Activated T-helper 1 cell treated with anti-CD3 and anti-CD28 coated beads, Interleukin-2, amount 50 U/mL, for 16 hours (primary cell): ENCODE measurements around the gene SERPINB1.
A peak's percentile ranks its signal among the peaks of the same experiment; 100 is the strongest.
"Not testable (repeated sequence)": the region's sequence is repeated elsewhere in the genome, so short reads cannot be mapped to it uniquely, and the experiment has no call there.

Experiments
- DNase-seq, 2 donors: peaks; one replicate each; pipeline ENCODE4 v3.0.0-alpha.2; 2020; ENCODE audit warnings: low read depth in 1 of 2, low spot score in 1 of 2

The SERPINB1 gene

GRCh38 chr6:2866171-2866846 lies 24.6 kb upstream of the SERPINB1 start:
- no peak for DNase-seq

GRCh38 chr6:2865694-2866151 lies 24.1 kb upstream of the SERPINB1 start:
- no peak for DNase-seq

GRCh38 chr6:2865270-2865669 lies 23.6 kb upstream of the SERPINB1 start:
- no peak for DNase-seq

GRCh38 chr6:2863901-2864300 lies 22.2 kb upstream of the SERPINB1 start:
- no peak for DNase-seq

- no peak for DNase-seq
Measured at GRCh38 chr6:2862712-2863181, 21.1 kb upstream of the SERPINB1 start.

GRCh38 chr6:2861822-2862164 lies 20.1 kb upstream of the SERPINB1 start:
- DNase-seq: no peak

- DNase-seq: no peak
Measured at GRCh38 chr6:2861060-2861821, 19.6 kb upstream of the SERPINB1 start.

GRCh38 chr6:2860706-2861059 lies 19.0 kb upstream of the SERPINB1 start:
- DNase-seq: not testable (repeated sequence)

GRCh38 chr6:2859798-2860705 lies 18.4 kb upstream of the SERPINB1 start:
- not testable (repeated sequence) for DNase-seq

GRCh38 chr6:2859185-2859700 lies 17.6 kb upstream of the SERPINB1 start:
- no peak for DNase-seq

- DNase-seq: peak; percentile 34 to 62
Measured at GRCh38 chr6:2857580-2858337, 16.1 kb upstream of the SERPINB1 start.

- no peak for DNase-seq
Measured at GRCh38 chr6:2857185-2857579, 15.5 kb upstream of the SERPINB1 start.

- no peak for DNase-seq
Measured at GRCh38 chr6:2855061-2855519, 13.4 kb upstream of the SERPINB1 start.

GRCh38 chr6:2854396-2854982 lies 12.8 kb upstream of the SERPINB1 start:
- DNase-seq: no peak

GRCh38 chr6:2853769-2854395 lies 12.2 kb upstream of the SERPINB1 start:
- DNase-seq: peak in 1 of 2 donors; percentile 69

- not testable (repeated sequence) for DNase-seq
Measured at GRCh38 chr6:2853378-2853768, 11.7 kb upstream of the SERPINB1 start.

GRCh38 chr6:2852921-2853322 lies 11.3 kb upstream of the SERPINB1 start:
- DNase-seq: no peak

- no peak for DNase-seq
Measured at GRCh38 chr6:2852514-2852855, 10.8 kb upstream of the SERPINB1 start.

GRCh38 chr6:2851727-2852513 lies 10.3 kb upstream of the SERPINB1 start:
- no peak for DNase-seq
